Gastroesophageal sphincter (tissue), 3 donors: ENCODE results near the gene CAMTA2.

Experiments used
- EP300 ChIP-seq: sonication (generic); formaldehyde crosslinking; IDR thresholded peaks from one replicate; pipeline ENCODE4 v1.6.1; 2017; ENCODE audit warnings: antibody characterized with exemption, mild to moderate bottlenecking
- POLR2A ChIP-seq, 2 donors: fragments of 450-650 bp; IDR thresholded peaks; one replicate each; pipeline ENCODE4 v1.6.1; 2017; ENCODE audit warnings: antibody characterized with exemption in 2 of 2, mild to moderate bottlenecking in 2 of 2, moderate library complexity in 1 of 2
- POLR2AphosphoS5 ChIP-seq: sonication (generic); formaldehyde crosslinking; IDR thresholded peaks from one replicate; pipeline ENCODE4 v1.6.1; 2017; ENCODE audit warnings: antibody characterized with exemption
- TF ChIP-seq, protein P1 (sequence below), 4 experiments: fragments of 200-600 bp in 2 of 4; fragments of 450-650 bp in 2 of 4; sonication (generic) in 1 of 4; IDR thresholded peaks; one replicate each; pipeline ENCODE4 v1.5.1; 2017 to 2019; ENCODE audit warnings: antibody characterized with exemption in 4 of 4, mild to moderate bottlenecking in 2 of 4, moderate library complexity in 2 of 4

DNA sequence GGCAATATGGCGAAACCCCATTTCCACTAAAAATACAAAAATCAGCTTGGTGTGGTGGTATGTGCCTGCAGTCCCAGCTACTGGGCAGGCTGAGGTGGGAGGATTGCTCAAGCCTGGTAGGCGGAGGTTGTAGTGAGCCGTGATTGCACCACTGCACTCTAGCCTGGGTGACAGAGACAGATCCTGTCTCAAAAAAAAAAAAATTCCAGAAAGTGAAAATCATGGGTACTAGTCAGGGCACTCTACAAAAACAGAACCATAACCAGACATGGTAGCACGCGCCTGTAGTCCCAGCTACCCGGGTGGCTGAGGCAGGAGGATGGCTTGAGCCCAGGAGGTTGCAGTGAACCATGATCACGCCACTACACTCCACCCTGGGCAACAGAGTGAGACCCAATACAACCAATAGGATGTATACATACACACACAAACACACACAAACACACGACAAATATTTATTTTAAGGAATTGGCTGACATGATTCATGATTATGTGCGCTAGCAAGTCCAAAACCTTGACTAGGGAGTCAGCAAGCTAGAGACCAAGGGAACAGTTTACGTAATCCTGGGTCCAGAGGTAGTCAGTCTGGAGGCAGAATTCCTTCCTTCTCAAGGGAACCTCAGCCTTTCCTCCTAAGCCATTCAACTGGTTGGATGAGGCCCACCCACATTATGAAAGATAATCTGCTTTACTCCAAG, 67.0 kb downstream of the CAMTA2 start:
- TF ChIP-seq, protein P1, sequence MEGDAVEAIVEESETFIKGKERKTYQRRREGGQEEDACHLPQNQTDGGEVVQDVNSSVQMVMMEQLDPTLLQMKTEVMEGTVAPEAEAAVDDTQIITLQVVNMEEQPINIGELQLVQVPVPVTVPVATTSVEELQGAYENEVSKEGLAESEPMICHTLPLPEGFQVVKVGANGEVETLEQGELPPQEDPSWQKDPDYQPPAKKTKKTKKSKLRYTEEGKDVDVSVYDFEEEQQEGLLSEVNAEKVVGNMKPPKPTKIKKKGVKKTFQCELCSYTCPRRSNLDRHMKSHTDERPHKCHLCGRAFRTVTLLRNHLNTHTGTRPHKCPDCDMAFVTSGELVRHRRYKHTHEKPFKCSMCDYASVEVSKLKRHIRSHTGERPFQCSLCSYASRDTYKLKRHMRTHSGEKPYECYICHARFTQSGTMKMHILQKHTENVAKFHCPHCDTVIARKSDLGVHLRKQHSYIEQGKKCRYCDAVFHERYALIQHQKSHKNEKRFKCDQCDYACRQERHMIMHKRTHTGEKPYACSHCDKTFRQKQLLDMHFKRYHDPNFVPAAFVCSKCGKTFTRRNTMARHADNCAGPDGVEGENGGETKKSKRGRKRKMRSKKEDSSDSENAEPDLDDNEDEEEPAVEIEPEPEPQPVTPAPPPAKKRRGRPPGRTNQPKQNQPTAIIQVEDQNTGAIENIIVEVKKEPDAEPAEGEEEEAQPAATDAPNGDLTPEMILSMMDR (IDR thresholded peaks at IDR 0.05): no peak
- TF ChIP-seq POLR2A (IDR thresholded peaks at IDR 0.05) (no peak), POLR2AphosphoS5 (no peak), EP300 (no peak)
